Measurements from ENCODE around the gene KRT10. TPM values are rescaled to one million over a fixed set of nuclear protein-coding genes. Genes with fewer than 3 reads are reported as not detected.

KRT10 gene
- total RNA-seq, 2 donors from 2014 or later = 5.8 to 23.6 TPM

- Histone ChIP-seq H3K4me3 (peak overlapping the region in 1 of 2 donors; percentile 3), H3K27ac (no peak overlapping the region), H3K9me3 (no peaks in the 10 kb centered on the region), H3K4me1 (replicated peaks) (no peaks in the 10 kb centered on the region), H3K27me3 (replicated peaks; ENCODE audit: insufficient read depth) (no peaks in the 10 kb centered on the region), H3K36me3 (no peaks in the 10 kb centered on the region)
- TF ChIP-seq CTCF (IDR thresholded peaks at IDR 0.05) (no peak), POLR2AphosphoS5 (IDR thresholded peaks at IDR 0.05) (no peak), POLR2A (IDR thresholded peaks at IDR 0.05) (no peak)
- intact Hi-C loops (cut with DNase I) = no loop called here
- 44% methylated on average over 37 of the region's 37 CpGs for WGBS
- no peak for DNase-seq (ENCODE audit: low spot score)
Measured at GRCh38 chr17:40779181-40779909, 43.1 kb downstream of the KRT10 start.

- Histone ChIP-seq H3K27me3 (replicated peaks; ENCODE audit: insufficient read depth) (no peaks in the 10 kb centered on the region), H3K4me1 (replicated peaks) (no peaks in the 10 kb centered on the region), H3K9me3 (no peaks in the 10 kb centered on the region), H3K4me3 (no peak overlapping the region), H3K27ac (no peak overlapping the region), H3K36me3 (no peaks in the 10 kb centered on the region)
- TF ChIP-seq POLR2AphosphoS5 (IDR thresholded peaks at IDR 0.05) = no peak
- no peak for TF ChIP-seq POLR2A (IDR thresholded peaks at IDR 0.05)
- TF ChIP-seq CTCF (IDR thresholded peaks at IDR 0.05) = no peak
- intact Hi-C loops (cut with DNase I) = no loop called here
- WGBS = 66% methylated on average over 5 of the region's 5 CpGs
- no peak for DNase-seq (ENCODE audit: low spot score)
Measured at GRCh38 chr17:40778461-40778860, 44.0 kb downstream of the KRT10 start.

GRCh38 chr17:40777971-40778370 is 44.4 kb downstream of the KRT10 start:
- no peaks in the 10 kb centered on the region for H3K36me3 ChIP-seq
- H3K27ac ChIP-seq = no peak overlapping the region
- TF ChIP-seq POLR2AphosphoS5 (IDR thresholded peaks at IDR 0.05) (no peak), POLR2A (IDR thresholded peaks at IDR 0.05) (no peak), CTCF (IDR thresholded peaks at IDR 0.05) (no peak)
- no peaks in the 10 kb centered on the region for H3K27me3 ChIP-seq (replicated peaks; ENCODE audit: insufficient read depth)
- DNase-seq (ENCODE audit: low spot score) = no peak
- WGBS = 84% methylated on average over 3 of the region's 3 CpGs
- no peaks in the 10 kb centered on the region for H3K9me3 ChIP-seq
- no peak overlapping the region for H3K4me3 ChIP-seq
- intact Hi-C loops (cut with DNase I) = no loop called here
- H3K4me1 ChIP-seq (replicated peaks) = no peaks in the 10 kb centered on the region

- no peak for DNase-seq (ENCODE audit: low spot score)
- intact Hi-C loops (cut with DNase I) = no loop called here
- Histone ChIP-seq H3K9me3 (no peaks in the 10 kb centered on the region), H3K36me3 (no peaks in the 10 kb centered on the region), H3K27ac (no peak overlapping the region), H3K4me1 (replicated peaks) (no peaks in the 10 kb centered on the region), H3K27me3 (replicated peaks; ENCODE audit: insufficient read depth) (no peaks in the 10 kb centered on the region), H3K4me3 (no peak overlapping the region)
- whole genome bisulfite sequencing = 70% methylated on average over 7 of the region's 7 CpGs
- TF ChIP-seq POLR2AphosphoS5 (IDR thresholded peaks at IDR 0.05) (no peak), CTCF (IDR thresholded peaks at IDR 0.05) (no peak), POLR2A (IDR thresholded peaks at IDR 0.05) (no peak)
Measured at GRCh38 chr17:40777459-40777858, 45.0 kb downstream of the KRT10 start.

GRCh38 chr17:40775945-40776344 is 46.5 kb downstream of the KRT10 start:
- no peaks in the 10 kb centered on the region for H3K27me3 ChIP-seq (replicated peaks; ENCODE audit: insufficient read depth)
- no peak for DNase-seq (ENCODE audit: low spot score)
- H3K27ac ChIP-seq = no peak overlapping the region

More at GRCh38 chr17:40775945-40776344, 46.5 kb downstream of the KRT10 start:
- Histone ChIP-seq H3K4me1 (replicated peaks) (no peaks in the 10 kb centered on the region), H3K9me3 (no peaks in the 10 kb centered on the region), H3K36me3 (no peaks in the 10 kb centered on the region), H3K4me3 (no peak overlapping the region)
- intact Hi-C loops (cut with DNase I) = no loop called here
- TF ChIP-seq POLR2AphosphoS5 (IDR thresholded peaks at IDR 0.05) (no peak), CTCF (IDR thresholded peaks at IDR 0.05) (no peak), POLR2A (IDR thresholded peaks at IDR 0.05) (no peak)
- WGBS = 56% methylated on average over 4 of the region's 4 CpGs

Measured in prostate gland (tissue), 2 donors.